Activated CD4-positive, alpha-beta T cell treated with anti-CD3 and anti-CD28 coated beads, Interleukin-2, amount 10 ng/mL, durations not matched to agents 7 days and 5 days (primary cell): Measurements from ENCODE around the gene ARHGAP12. TPM values are rescaled to one million over a fixed set of nuclear protein-coding genes. Genes with fewer than 3 reads are reported as not detected.

Experiments
- CTCF ChIA-PET: fragments of 350-600 bp; sonication (Branson Sonifier 250); formaldehyde crosslinking; loops from one replicate; lab custom pipeline; 2021; ENCODE audit warnings: antibody characterized with exemption; lab: Charles Lee
- POLR2A ChIA-PET: fragments of 350-600 bp; sonication (Branson Sonifier 250); formaldehyde crosslinking; loops from one replicate; lab custom pipeline; 2021; ENCODE audit warnings: antibody characterized with exemption; lab: Charles Lee
- DNase-seq: peaks from one replicate; pipeline ENCODE4 v3.0.0-alpha.2; 2020
- H3K27ac Mint-ChIP-seq: one replicate; pipeline ENCODE4 v1.8.0; 2021; ENCODE audit warnings: mild to moderate bottlenecking, moderate library complexity, mixed read lengths
- H3K27me3 Mint-ChIP-seq: one replicate; pipeline ENCODE4 v1.8.0; 2021; ENCODE audit warnings: mixed read lengths
- H3K36me3 Mint-ChIP-seq: one replicate; pipeline ENCODE4 v1.8.0; 2021; ENCODE audit warnings: low read depth, mixed read lengths
- H3K4me1 Mint-ChIP-seq: one replicate; pipeline ENCODE4 v1.8.0; 2021; ENCODE audit warnings: mixed read lengths
- H3K4me3 Mint-ChIP-seq: one replicate; pipeline ENCODE4 v1.8.0; 2021; ENCODE audit warnings: mild to moderate bottlenecking, moderate library complexity, mixed read lengths
- H3K9me3 Mint-ChIP-seq: one replicate; pipeline ENCODE4 v1.8.0; 2021; ENCODE audit warnings: mixed read lengths
- total RNA-seq, 2 experiments: library from RNA; stranded (reverse); gene quantifications; one replicate each; pipeline ENCODE4 v1.2.3, GENCODE V29; 2021

ARHGAP12 gene
- total RNA-seq, 2 experiments from 2014 or later, result 15.1 to 15.4 TPM

DNA sequence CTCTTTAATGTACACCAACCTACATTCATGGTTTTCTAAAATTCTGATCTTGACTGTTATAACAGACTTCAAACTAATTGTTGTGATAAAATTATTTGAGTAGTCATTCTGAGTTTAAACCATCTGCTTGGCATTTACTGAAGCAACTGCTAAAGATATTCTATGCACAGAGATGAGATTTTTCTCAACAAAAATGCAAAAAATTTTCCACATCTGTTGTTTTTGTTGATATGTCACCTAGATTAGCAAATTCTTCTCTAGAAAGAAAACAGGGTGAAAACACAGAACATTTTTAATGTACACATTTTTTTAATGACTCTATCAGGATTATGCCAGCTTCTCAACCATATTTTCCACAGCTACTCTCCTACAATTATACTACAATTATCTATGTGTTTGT lies 42.7 kb downstream of the ARHGAP12 start:
- no peak for DNase-seq
- CTCF ChIA-PET, result interaction anchor here (0.6 kb wide), 1 partner anchor 311 kb away, joined by 3 read pairs; no protein-coding TSS in a partner anchor
- Mint-ChIP-seq H3K9me3 (no peaks in the 10 kb centered on the region), H3K27ac (no peak overlapping the region), H3K36me3 (peaks cover 5% of the 10 kb centered on the region), H3K4me3 (no peak overlapping the region), H3K27me3 (no peaks in the 10 kb centered on the region), H3K4me1 (no peaks in the 10 kb centered on the region)
- POLR2A ChIA-PET, result no interaction called here

DNA sequence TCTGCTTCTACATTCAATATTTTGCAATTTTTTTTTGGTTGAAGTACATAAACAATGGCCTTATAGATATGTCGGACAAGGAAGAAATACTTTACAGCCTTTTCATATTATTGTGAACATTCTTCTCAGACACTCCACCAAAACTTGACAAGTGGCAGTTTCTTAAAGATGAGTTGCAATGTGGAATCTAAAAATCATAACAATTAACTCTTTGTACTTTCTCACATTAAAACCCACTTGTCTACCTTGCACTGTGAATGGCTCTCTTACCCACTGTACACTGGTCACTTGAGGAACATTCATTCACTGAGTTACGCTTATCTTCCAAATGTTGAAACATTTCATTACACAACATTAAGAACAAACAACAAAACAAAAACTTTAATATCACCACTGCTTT lies 44.2 kb downstream of the ARHGAP12 start:
- Mint-ChIP-seq H3K4me1 (no peaks in the 10 kb centered on the region), H3K27me3 (no peaks in the 10 kb centered on the region), H3K36me3 (peaks cover 5% of the 10 kb centered on the region), H3K4me3 (no peak overlapping the region), H3K9me3 (no peaks in the 10 kb centered on the region), H3K27ac (no peak overlapping the region)
- CTCF ChIA-PET, result no interaction called here
- POLR2A ChIA-PET, result no interaction called here
- DNase-seq, result no peak

DNA sequence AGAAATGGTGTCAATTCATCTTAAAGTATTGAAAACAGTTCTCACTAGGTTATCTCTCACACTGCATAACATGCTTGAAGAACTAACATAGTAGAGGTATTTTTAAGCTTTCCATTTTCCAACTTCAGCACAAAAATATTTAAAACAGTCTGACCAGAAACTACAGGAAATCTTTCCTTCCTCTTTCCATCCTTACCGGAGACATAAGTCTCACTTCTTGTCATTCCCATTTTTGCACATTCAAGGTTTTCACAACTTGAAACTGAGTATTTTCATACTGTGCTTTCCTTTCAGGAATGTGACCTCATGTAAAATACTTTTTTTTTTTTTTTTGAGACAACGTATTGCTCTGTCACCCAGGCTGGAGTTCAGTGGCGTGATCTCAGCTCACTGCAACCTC lies 45.2 kb downstream of the ARHGAP12 start:
- Mint-ChIP-seq H3K4me3 (no peak overlapping the region), H3K4me1 (no peaks in the 10 kb centered on the region), H3K27me3 (no peaks in the 10 kb centered on the region), H3K36me3 (peaks cover 5% of the 10 kb centered on the region), H3K9me3 (no peaks in the 10 kb centered on the region), H3K27ac (peak overlapping the region; percentile 1)
- no peak for DNase-seq
- CTCF ChIA-PET, result interaction anchor here (0.6 to 0.8 kb wide), 2 partner anchors 26 to 122 kb away, joined by 3 read pairs; no protein-coding TSS in a partner anchor
- POLR2A ChIA-PET, result no interaction called here

DNA sequence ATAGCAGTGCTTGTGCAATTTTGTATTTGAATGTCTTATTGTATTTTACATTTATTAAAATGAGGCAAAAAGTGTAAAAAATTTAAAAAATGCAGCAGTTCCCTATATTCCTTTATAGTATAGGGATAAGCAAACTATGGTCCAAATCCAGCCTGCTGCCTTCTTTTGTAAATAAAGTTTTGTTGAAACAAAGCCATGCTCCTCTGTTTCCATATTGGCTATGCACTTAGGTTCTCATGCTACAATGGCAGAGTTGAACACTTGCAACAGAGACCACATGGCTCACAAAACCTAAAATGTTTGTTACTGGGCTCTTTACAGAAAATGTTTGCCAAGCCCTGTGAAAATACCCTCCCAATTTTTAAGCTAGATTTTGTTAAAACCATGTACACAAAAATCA lies 50.1 kb downstream of the ARHGAP12 start:
- Mint-ChIP-seq H3K27ac (no peak overlapping the region), H3K9me3 (no peaks in the 10 kb centered on the region), H3K27me3 (no peaks in the 10 kb centered on the region), H3K4me3 (no peak overlapping the region), H3K4me1 (peaks cover 22% of the 10 kb centered on the region), H3K36me3 (peaks cover 6% of the 10 kb centered on the region)
- DNase-seq, result no peak
- ChIA-PET POLR2A (no interaction called here), CTCF (no interaction called here)

DNA sequence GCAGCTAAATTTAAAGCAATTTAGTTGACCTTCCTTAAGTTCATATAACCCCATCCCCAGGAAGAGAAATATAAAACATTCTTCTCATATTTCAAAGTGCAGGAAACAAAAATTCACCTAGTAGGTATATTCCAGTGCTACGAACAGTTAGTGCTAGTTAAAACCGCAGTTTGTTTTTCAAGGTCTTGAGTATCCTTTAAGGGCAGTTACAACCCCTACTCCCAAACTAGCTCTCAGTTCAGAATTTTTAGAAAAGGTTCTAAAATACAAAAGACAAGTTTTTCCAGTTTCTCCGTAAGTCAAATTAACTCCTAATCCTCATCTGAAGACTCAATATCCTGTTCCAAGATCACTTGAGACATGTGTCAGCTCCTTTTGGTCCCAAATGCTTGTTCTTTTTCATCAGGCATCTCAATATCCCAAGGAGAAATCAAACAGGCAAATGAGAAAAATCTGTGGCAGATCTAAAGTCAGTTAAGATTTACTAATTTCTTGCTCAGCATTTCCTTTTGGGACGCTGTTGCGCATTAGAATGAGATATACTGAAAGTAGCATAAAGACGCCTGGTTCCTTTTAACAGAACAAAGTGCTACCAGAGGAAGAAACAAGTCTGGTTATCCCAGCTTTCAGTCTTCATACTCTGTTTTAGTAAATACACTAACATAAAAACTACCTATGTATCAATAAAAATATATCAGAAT lies 51.8 kb downstream of the ARHGAP12 start:
- no peaks in the 10 kb centered on the region for H3K27me3 Mint-ChIP-seq
- H3K36me3 Mint-ChIP-seq, result peaks cover 6% of the 10 kb centered on the region
- ChIA-PET CTCF (no interaction called here), POLR2A (no interaction called here)
- H3K4me3 Mint-ChIP-seq, result no peak overlapping the region
- no peaks in the 10 kb centered on the region for H3K9me3 Mint-ChIP-seq
- no peak overlapping the region for H3K27ac Mint-ChIP-seq
- peaks cover 22% of the 10 kb centered on the region for H3K4me1 Mint-ChIP-seq
- DNase-seq, result no peak

DNA sequence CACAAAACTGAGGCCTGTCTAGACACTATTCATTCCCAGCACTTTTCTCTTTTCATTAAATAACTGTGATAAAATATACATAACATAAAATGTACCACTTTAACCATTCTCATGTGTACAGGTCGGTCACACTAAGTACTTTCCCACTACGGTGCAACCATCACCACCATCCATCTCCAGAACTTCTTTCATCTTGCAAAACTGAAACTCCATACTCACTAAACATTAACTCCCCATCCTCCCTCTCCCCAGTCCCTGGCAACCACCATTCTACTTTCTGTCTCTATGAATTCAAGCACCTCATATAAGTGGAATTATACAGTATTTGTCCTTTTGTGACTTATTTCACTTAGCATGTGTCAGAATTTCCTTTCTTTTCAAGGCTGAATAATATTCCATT lies 53.0 kb downstream of the ARHGAP12 start:
- no peaks in the 10 kb centered on the region for H3K27me3 Mint-ChIP-seq
- peaks cover 6% of the 10 kb centered on the region for H3K36me3 Mint-ChIP-seq
- ChIA-PET CTCF (no interaction called here), POLR2A (no interaction called here)
- no peak overlapping the region for H3K4me3 Mint-ChIP-seq
- H3K4me1 Mint-ChIP-seq, result peaks cover 22% of the 10 kb centered on the region
- H3K9me3 Mint-ChIP-seq, result no peaks in the 10 kb centered on the region
- no peak for DNase-seq
- H3K27ac Mint-ChIP-seq, result no peak overlapping the region

DNA sequence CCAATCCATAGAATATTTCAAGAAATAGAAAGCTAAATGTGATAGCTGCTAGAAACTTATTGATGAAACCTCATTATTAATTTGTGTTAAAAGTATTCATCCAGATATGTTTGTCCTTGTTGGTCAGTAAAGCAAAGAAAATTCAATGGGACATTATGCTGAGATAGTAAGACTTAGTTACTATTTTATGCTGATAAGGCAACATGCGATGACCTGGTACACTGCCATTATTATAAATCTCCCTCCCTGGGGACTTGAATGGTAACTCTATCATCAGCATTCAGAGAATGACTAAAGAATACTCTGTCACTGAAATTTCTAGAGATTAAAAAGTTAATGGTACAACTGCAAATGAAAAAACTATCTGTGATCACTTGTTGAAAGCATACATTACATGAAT lies 54.9 kb downstream of the ARHGAP12 start:
- no peak for DNase-seq
- Mint-ChIP-seq H3K36me3 (peaks cover 6% of the 10 kb centered on the region), H3K27ac (no peak overlapping the region), H3K4me3 (no peak overlapping the region), H3K9me3 (no peaks in the 10 kb centered on the region), H3K4me1 (peaks cover 22% of the 10 kb centered on the region), H3K27me3 (no peaks in the 10 kb centered on the region)
- CTCF ChIA-PET, result no interaction called here
- POLR2A ChIA-PET, result no interaction called here

DNA sequence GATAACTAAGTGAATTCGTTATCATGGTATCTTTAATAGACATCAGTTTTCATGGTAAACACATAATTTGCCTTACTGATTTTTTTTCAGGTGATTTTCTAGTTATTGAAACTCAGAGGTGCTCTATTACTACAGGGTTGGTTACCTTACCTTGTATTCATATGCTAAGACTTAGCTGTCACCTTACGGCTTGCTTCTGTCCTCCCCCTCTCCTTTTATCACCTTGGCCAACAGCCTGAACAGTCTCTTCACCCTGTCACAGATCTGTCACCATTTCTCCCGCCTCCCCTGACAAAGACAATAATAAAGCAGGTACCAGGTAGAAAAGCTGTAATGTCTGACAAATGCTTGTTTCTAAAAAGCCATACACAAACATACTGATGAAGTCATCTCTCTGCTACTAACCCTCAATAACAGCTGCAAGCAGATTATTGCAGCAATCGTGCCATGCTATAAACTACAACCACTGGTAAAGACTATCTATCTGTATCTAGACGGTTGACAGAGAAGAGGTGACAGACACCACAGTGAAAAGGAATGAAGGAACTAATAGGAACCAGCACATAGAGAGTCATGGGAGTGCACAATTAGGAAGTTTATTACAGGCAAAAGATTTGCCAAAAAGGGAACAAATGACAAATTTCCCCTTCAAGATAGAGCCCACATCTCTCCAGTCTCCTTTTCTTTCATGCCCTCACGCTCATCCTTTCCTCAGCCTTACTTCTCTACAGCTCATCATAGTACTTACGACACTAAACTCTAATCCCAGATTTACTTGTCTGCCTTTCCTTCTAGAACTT lies 57.2 kb downstream of the ARHGAP12 start:
- POLR2A ChIA-PET, result no interaction called here
- Mint-ChIP-seq H3K9me3 (no peaks in the 10 kb centered on the region), H3K4me3 (no peak overlapping the region), H3K36me3 (peaks cover 3% of the 10 kb centered on the region), H3K4me1 (peaks cover 12% of the 10 kb centered on the region), H3K27me3 (no peaks in the 10 kb centered on the region), H3K27ac (no peak overlapping the region)
- DNase-seq, result no peak
- CTCF ChIA-PET, result interaction anchor here (0.7 to 1.3 kb wide), 3 partner anchors 9 to 34 kb away, joined by 3 read pairs; no protein-coding TSS in a partner anchor

DNA sequence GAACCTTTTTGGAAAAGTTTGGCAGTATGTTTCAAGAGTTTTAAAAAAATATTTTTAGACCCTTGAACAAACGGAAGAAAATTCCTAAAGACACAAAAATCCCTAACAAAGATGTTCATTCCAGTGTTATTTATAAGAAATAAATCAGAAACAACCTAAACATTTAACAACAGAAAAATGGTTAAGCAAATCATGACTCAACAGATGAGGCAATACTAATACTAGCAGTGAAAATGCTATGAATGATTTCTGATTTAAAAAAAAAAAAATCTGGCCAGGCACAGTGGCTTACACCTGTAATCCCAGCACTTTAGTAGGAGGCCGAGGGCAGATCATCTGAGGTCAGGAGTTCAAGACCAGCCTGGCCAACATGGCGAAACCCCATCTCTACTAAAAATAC lies 61.0 kb downstream of the ARHGAP12 start:
- POLR2A ChIA-PET, result no interaction called here
- Mint-ChIP-seq H3K4me1 (peaks cover 8% of the 10 kb centered on the region), H3K9me3 (no peaks in the 10 kb centered on the region), H3K27me3 (no peaks in the 10 kb centered on the region), H3K36me3 (no peaks in the 10 kb centered on the region), H3K27ac (no peak overlapping the region), H3K4me3 (no peak overlapping the region)
- CTCF ChIA-PET, result interaction anchor here (0.6 kb wide), 1 partner anchor 29 kb away, joined by 3 read pairs; no protein-coding TSS in a partner anchor
- DNase-seq, result no peak

DNA sequence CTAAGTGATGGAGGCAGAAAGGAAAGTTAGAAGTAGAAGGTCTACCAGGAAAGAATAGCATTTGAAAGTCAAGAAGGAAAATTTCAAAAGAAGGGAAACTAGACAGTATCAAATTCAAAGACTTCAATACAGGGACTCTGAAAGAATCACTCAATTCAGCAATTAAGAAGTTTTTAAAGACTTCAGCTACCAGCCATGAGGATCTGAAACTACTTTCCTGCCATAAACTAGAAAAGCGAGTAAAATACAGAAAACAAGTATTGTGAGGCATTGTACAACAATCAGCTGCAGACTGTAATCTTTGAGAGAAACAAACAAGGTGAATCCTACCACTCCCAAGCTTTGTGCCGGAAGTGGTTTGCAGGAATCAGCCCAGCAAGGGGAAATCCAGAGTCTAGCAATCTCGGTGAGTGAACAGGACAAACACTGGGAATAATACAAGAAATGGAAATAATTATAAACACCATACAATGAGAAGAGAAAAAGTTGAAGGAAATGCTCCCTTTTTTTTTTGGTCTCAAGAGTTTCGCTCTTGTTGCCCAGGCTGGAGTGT lies 62.4 kb downstream of the ARHGAP12 start:
- Mint-ChIP-seq H3K4me3 (no peak overlapping the region), H3K9me3 (no peaks in the 10 kb centered on the region), H3K4me1 (peaks cover 14% of the 10 kb centered on the region), H3K27ac (no peak overlapping the region), H3K27me3 (no peaks in the 10 kb centered on the region), H3K36me3 (peaks cover 2% of the 10 kb centered on the region)
- POLR2A ChIA-PET, result no interaction called here
- CTCF ChIA-PET, result no interaction called here
- no peak for DNase-seq

DNA sequence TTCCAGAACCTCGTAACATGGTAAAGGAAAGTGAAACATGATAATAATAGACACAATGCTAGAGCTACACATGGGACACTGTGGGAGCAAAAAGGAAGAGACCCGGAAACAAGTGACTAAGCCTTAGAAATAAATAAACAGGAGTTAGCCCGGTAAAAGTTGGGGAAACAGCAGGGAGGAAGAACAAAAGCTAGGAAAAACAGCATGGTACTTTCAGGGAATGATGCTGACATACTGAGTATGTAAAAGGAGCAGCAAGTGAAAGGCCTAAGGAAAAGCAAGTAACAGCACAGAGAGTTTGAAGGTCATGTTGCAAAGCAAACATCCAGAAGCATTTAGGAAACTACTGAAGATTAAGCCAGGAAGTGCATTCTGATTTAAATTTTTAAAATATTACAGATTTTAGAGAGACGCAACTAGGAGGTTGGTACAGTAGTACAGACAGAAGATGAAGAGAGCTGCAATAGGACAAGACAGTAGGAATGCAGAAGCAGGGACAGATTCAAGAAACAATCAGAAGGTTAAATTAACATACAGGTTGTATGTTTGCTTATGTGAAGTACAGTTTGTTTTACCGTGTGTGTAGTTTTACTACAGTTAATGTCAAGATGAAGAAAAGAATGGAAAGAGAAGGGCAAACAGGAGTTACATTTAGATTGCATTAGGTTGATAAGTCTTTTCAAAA lies 63.7 kb downstream of the ARHGAP12 start:
- Mint-ChIP-seq H3K27ac (no peak overlapping the region), H3K9me3 (no peaks in the 10 kb centered on the region), H3K36me3 (peaks cover 3% of the 10 kb centered on the region), H3K4me3 (no peak overlapping the region), H3K27me3 (no peaks in the 10 kb centered on the region), H3K4me1 (peaks cover 14% of the 10 kb centered on the region)
- CTCF ChIA-PET, result no interaction called here
- POLR2A ChIA-PET, result no interaction called here
- no peak for DNase-seq

DNA sequence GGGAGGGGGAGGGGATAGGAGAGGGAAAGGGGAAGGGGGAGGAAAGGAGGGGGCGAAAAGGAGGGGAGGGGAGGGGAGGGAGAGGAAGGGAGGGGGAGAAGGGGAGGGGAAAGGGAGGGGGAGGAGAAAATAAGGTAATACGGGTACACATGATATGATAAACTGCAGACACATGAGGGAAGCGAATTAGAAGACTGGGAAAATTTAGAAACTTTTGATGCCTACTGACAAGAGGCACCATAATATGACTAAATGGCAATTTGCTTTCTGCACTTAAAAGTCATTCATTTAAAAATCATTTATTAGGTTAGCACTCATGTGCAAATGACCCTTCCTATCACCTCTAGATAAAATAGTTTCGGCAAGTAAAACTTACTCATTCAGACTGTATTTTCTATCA lies 73.6 kb downstream of the ARHGAP12 start:
- Mint-ChIP-seq H3K36me3 (peaks cover 12% of the 10 kb centered on the region), H3K27ac (no peak overlapping the region), H3K27me3 (no peaks in the 10 kb centered on the region), H3K4me1 (peaks cover 6% of the 10 kb centered on the region), H3K4me3 (no peak overlapping the region), H3K9me3 (no peaks in the 10 kb centered on the region)
- CTCF ChIA-PET, result no interaction called here
- no peak for DNase-seq
- POLR2A ChIA-PET, result no interaction called here
